ENCODE measurements around the gene WASF3.

Gene WASF3

GRCh38 chr13:26534036-26534726, 23.3 kb upstream of the WASF3 start:
- DNase-seq (no peak), ATAC-seq (replicated peaks) (no peak)
- no peaks in the 10 kb centered on the region for H3K9me3 Mint-ChIP-seq
- no peak overlapping the region for H3K27ac Mint-ChIP-seq
- H3K4me1 Mint-ChIP-seq (ENCODE audit: low read depth in 2 of 2), result no peaks in the 10 kb centered on the region
- H3K4me3 Mint-ChIP-seq, result no peak overlapping the region
- peaks cover 18 to 25% of the 10 kb centered on the region in 2 donors for H3K27me3 Mint-ChIP-seq
- no peaks in the 10 kb centered on the region for H3K36me3 Mint-ChIP-seq (ENCODE audit: insufficient read depth)

GRCh38 chr13:26538363-26539317, 18.8 kb upstream of the WASF3 start:
- H3K9me3 Mint-ChIP-seq, result no peaks in the 10 kb centered on the region
- no peaks in the 10 kb centered on the region for H3K36me3 Mint-ChIP-seq (ENCODE audit: insufficient read depth)
- peaks cover 28 to 36% of the 10 kb centered on the region in 2 donors for H3K27me3 Mint-ChIP-seq
- no peak overlapping the region for H3K27ac Mint-ChIP-seq
- no peak for ATAC-seq (replicated peaks)
- H3K4me1 Mint-ChIP-seq (ENCODE audit: low read depth in 2 of 2), result no peaks in the 10 kb centered on the region
- DNase-seq, result no peak
- no peak overlapping the region for H3K4me3 Mint-ChIP-seq

- H3K4me3 Mint-ChIP-seq, result no peak overlapping the region
- H3K27ac Mint-ChIP-seq, result no peak overlapping the region
- peaks cover 27 to 36% of the 10 kb centered on the region in 2 donors for H3K27me3 Mint-ChIP-seq
Observed at GRCh38 chr13:26539738-26540292, 17.7 kb upstream of the WASF3 start.

GRCh38 chr13:26540334-26540733, 17.1 kb upstream of the WASF3 start:
- no peaks in the 10 kb centered on the region for H3K36me3 Mint-ChIP-seq (ENCODE audit: insufficient read depth)
- no peak overlapping the region for H3K4me3 Mint-ChIP-seq
- H3K27me3 Mint-ChIP-seq, result peaks cover 27 to 36% of the 10 kb centered on the region in 2 donors
- no peaks in the 10 kb centered on the region for H3K9me3 Mint-ChIP-seq
- no peaks in the 10 kb centered on the region for H3K4me1 Mint-ChIP-seq (ENCODE audit: low read depth in 2 of 2)
- no peak for ATAC-seq (replicated peaks)
- no peak overlapping the region for H3K27ac Mint-ChIP-seq
- DNase-seq, result no peak

More at GRCh38 chr13:26539738-26540292, 17.7 kb upstream of the WASF3 start:
- Mint-ChIP-seq H3K9me3 (no peaks in the 10 kb centered on the region), H3K36me3 (ENCODE audit: insufficient read depth) (no peaks in the 10 kb centered on the region), H3K4me1 (ENCODE audit: low read depth in 2 of 2) (no peaks in the 10 kb centered on the region)
- ATAC-seq (replicated peaks) (no peak), DNase-seq (no peak)

- ATAC-seq (replicated peaks), result no peak
- no peaks in the 10 kb centered on the region for H3K4me1 Mint-ChIP-seq (ENCODE audit: low read depth in 2 of 2)
- no peak overlapping the region for H3K27ac Mint-ChIP-seq
- no peaks in the 10 kb centered on the region for H3K9me3 Mint-ChIP-seq
- DNase-seq, result no peak
- H3K4me3 Mint-ChIP-seq, result no peak overlapping the region
- H3K27me3 Mint-ChIP-seq, result peaks cover 27 to 36% of the 10 kb centered on the region in 2 donors
- H3K36me3 Mint-ChIP-seq (ENCODE audit: insufficient read depth), result no peaks in the 10 kb centered on the region
Observed at GRCh38 chr13:26541041-26541440, 16.4 kb upstream of the WASF3 start.

GRCh38 chr13:26541678-26542568, 15.6 kb upstream of the WASF3 start:
- Mint-ChIP-seq H3K27ac (peak overlapping the region in 1 of 2 donors; percentile 6), H3K4me1 (ENCODE audit: low read depth in 2 of 2) (no peaks in the 10 kb centered on the region), H3K27me3 (peaks cover 27 to 36% of the 10 kb centered on the region in 2 donors), H3K9me3 (no peaks in the 10 kb centered on the region), H3K36me3 (ENCODE audit: insufficient read depth) (no peaks in the 10 kb centered on the region), H3K4me3 (no peak overlapping the region)
- ATAC-seq (replicated peaks) (no peak), DNase-seq (no peak)

GRCh38 chr13:26544707-26545106, 12.8 kb upstream of the WASF3 start:
- no peaks in the 10 kb centered on the region for H3K4me1 Mint-ChIP-seq (ENCODE audit: low read depth in 2 of 2)
- H3K27me3 Mint-ChIP-seq, result peaks cover 15 to 22% of the 10 kb centered on the region in 2 donors
- no peak overlapping the region for H3K4me3 Mint-ChIP-seq
- no peaks in the 10 kb centered on the region for H3K36me3 Mint-ChIP-seq (ENCODE audit: insufficient read depth)
- DNase-seq (no peak), ATAC-seq (replicated peaks) (no peak)
- H3K27ac Mint-ChIP-seq, result no peak overlapping the region
- H3K9me3 Mint-ChIP-seq, result no peaks in the 10 kb centered on the region

- no peak for DNase-seq
- H3K27me3 Mint-ChIP-seq, result peaks cover 14 to 19% of the 10 kb centered on the region in 2 donors
- no peaks in the 10 kb centered on the region for H3K4me1 Mint-ChIP-seq (ENCODE audit: low read depth in 2 of 2)
- ATAC-seq (replicated peaks), result no peak
- no peak overlapping the region for H3K27ac Mint-ChIP-seq
- H3K36me3 Mint-ChIP-seq (ENCODE audit: insufficient read depth), result no peaks in the 10 kb centered on the region
- no peak overlapping the region for H3K4me3 Mint-ChIP-seq
- no peaks in the 10 kb centered on the region for H3K9me3 Mint-ChIP-seq
Observed at GRCh38 chr13:26548205-26548765, 9.2 kb upstream of the WASF3 start.

- Mint-ChIP-seq H3K9me3 (no peaks in the 10 kb centered on the region), H3K4me1 (ENCODE audit: low read depth in 2 of 2) (no peaks in the 10 kb centered on the region), H3K4me3 (no peak overlapping the region), H3K27me3 (peaks cover 14 to 18% of the 10 kb centered on the region in 2 donors), H3K27ac (no peak overlapping the region), H3K36me3 (ENCODE audit: insufficient read depth) (no peaks in the 10 kb centered on the region)
- no peak for DNase-seq
- no peak for ATAC-seq (replicated peaks)
Observed at GRCh38 chr13:26549713-26550112, 7.8 kb upstream of the WASF3 start.

GRCh38 chr13:26551255-26551860, 6.1 kb upstream of the WASF3 start:
- Mint-ChIP-seq H3K4me3 (no peak overlapping the region), H3K9me3 (no peaks in the 10 kb centered on the region), H3K27me3 (peaks cover 26 to 32% of the 10 kb centered on the region in 2 donors), H3K27ac (no peak overlapping the region), H3K36me3 (ENCODE audit: insufficient read depth) (no peaks in the 10 kb centered on the region), H3K4me1 (ENCODE audit: low read depth in 2 of 2) (no peaks in the 10 kb centered on the region)
- DNase-seq (no peak), ATAC-seq (replicated peaks) (no peak)

- peaks cover 43 to 53% of the 10 kb centered on the region in 2 donors for H3K27me3 Mint-ChIP-seq
- DNase-seq, result no peak
- peaks cover 2% of the 10 kb centered on the region for H3K36me3 Mint-ChIP-seq (ENCODE audit: insufficient read depth)
- H3K9me3 Mint-ChIP-seq, result no peaks in the 10 kb centered on the region
- peaks cover 0 to 6% of the 10 kb centered on the region in 2 donors for H3K4me1 Mint-ChIP-seq (ENCODE audit: low read depth in 2 of 2)
- H3K4me3 Mint-ChIP-seq, result no peak overlapping the region
- H3K27ac Mint-ChIP-seq, result no peak overlapping the region
- no peak for ATAC-seq (replicated peaks)
Observed at GRCh38 chr13:26555413-26555812, 2.1 kb upstream of the WASF3 start.

GRCh38 chr13:26557051-26557392, 461 bp upstream of the WASF3 start:
- no peak overlapping the region for H3K27ac Mint-ChIP-seq
- peaks cover 0 to 6% of the 10 kb centered on the region in 2 donors for H3K4me1 Mint-ChIP-seq (ENCODE audit: low read depth in 2 of 2)
- DNase-seq, result no peak
- H3K36me3 Mint-ChIP-seq (ENCODE audit: insufficient read depth), result peaks cover 2% of the 10 kb centered on the region
- peak overlapping the region; percentile 1 to 10 for H3K4me3 Mint-ChIP-seq
- H3K27me3 Mint-ChIP-seq, result peaks cover 30 to 38% of the 10 kb centered on the region in 2 donors
- ATAC-seq (replicated peaks), result no peak
- no peaks in the 10 kb centered on the region for H3K9me3 Mint-ChIP-seq

Measured in effector memory CD8-positive, alpha-beta T cell (primary cell).